Neural cell (in vitro differentiated cells): Measurements from ENCODE around the gene TMEM30B. TPM values are rescaled to one million over a fixed set of nuclear protein-coding genes. Genes with fewer than 3 reads are reported as not detected.
A peak's percentile ranks its signal among the peaks of the same experiment; 100 is the strongest.

ENCODE experiments used
- H2AFZ ChIP-seq: fragments of 200-600, 300-800 bp; sonication (generic), shearing (Covaris generic); 2 replicates; pipeline ENCODE4 v1.6.0; 2014; ENCODE audit warnings: low read depth, mild to moderate bottlenecking, antibody characterized with exemption, low read length, moderate library complexity
- H3F3A ChIP-seq: fragments of 200-600 bp; shearing (Covaris generic); 2 replicates; pipeline ENCODE4 v1.6.1; 2016; ENCODE audit warnings: mild to moderate bottlenecking, moderate library complexity, mixed read lengths, antibody characterized with exemption, low read length; ENCODE audit not compliant: insufficient read depth, poor library complexity, severe bottlenecking
- H3K27ac ChIP-seq: fragments of 200-600, 300-800 bp; sonication (generic), shearing (Covaris generic); 2 replicates; pipeline ENCODE4 v1.5.1; 2014; ENCODE audit warnings: mild to moderate bottlenecking, low read length, moderate library complexity
- H3K27me3 ChIP-seq: fragments of 300-800, 200-600 bp; sonication (generic), shearing (Covaris generic); 2 replicates; pipeline ENCODE4 v1.6.0; 2014; ENCODE audit warnings: mild to moderate bottlenecking, low read depth, low read length, moderate library complexity; ENCODE audit not compliant: insufficient read depth
- H3K36me3 ChIP-seq: fragments of 300-800, 200-600 bp; sonication (generic), shearing (Covaris generic); 2 replicates; pipeline ENCODE4 v1.5.1; 2014; ENCODE audit warnings: mild to moderate bottlenecking, antibody characterized with exemption, low read length, moderate library complexity; ENCODE audit not compliant: insufficient read depth
- H3K4me2 ChIP-seq: fragments of 300-800, 200-600 bp; sonication (generic), shearing (Covaris generic); 2 replicates; pipeline ENCODE4 v1.6.0; 2014; ENCODE audit warnings: mild to moderate bottlenecking, low read length
- H3K4me3 ChIP-seq: fragments of 300-800, 200-600 bp; sonication (generic), shearing (Covaris generic); 2 replicates; pipeline ENCODE4 v1.5.1; 2014; ENCODE audit warnings: mild to moderate bottlenecking, low read length, moderate library complexity
- H3K79me2 ChIP-seq: fragments of 200-600 bp; shearing (Covaris generic); replicated peaks from 2 replicates; pipeline ENCODE4 v1.6.0; 2014; ENCODE audit warnings: mild to moderate bottlenecking, low read length, moderate library complexity; ENCODE audit not compliant: insufficient read depth
- H3K9ac ChIP-seq: fragments of 300-800, 200-600 bp; sonication (generic), shearing (Covaris generic); 2 replicates; pipeline ENCODE4 v1.6.1; 2016; ENCODE audit warnings: mild to moderate bottlenecking, low read length, mixed read lengths
- H3K9me2 ChIP-seq: fragments of 200-600 bp; shearing (Covaris generic); 2 replicates; pipeline ENCODE4 v1.6.1; 2016; ENCODE audit warnings: mild to moderate bottlenecking, low read length, mixed read lengths; ENCODE audit not compliant: insufficient read depth
- H3K9me3 ChIP-seq: fragments of 200-600, 300-800 bp; sonication (generic), shearing (Covaris generic); 2 replicates; pipeline ENCODE4 v1.6.1; 2016; ENCODE audit warnings: mild to moderate bottlenecking, mixed run types, low read length, moderate library complexity, mixed read lengths
- H4K20me1 ChIP-seq: fragments of 200-600 bp; shearing (Covaris generic); 2 replicates; pipeline ENCODE4 v1.6.1; 2016; ENCODE audit warnings: mild to moderate bottlenecking, mixed run types; ENCODE audit not compliant: insufficient read depth
- CTCF ChIP-seq: fragments of 450-650 bp; IDR thresholded peaks from 2 replicates; pipeline ENCODE4 v1.5.1; 2014; ENCODE audit warnings: antibody characterized with exemption, mild to moderate bottlenecking, moderate library complexity; ENCODE audit not compliant: poor library complexity, severe bottlenecking
- EP300 ChIP-seq: fragments of 450-650 bp; conservative IDR thresholded peaks from 2 replicates; pipeline ENCODE4 v1.6.1; 2014; ENCODE audit warnings: antibody characterized with exemption, mild to moderate bottlenecking, moderate library complexity; ENCODE audit not compliant: poor library complexity, severe bottlenecking
- EZH2 ChIP-seq: fragments of 200-600, 300-800 bp; shearing (Covaris generic), sonication (generic); IDR thresholded peaks from 2 replicates; pipeline ENCODE4 v1.6.1; 2014; ENCODE audit warnings: antibody characterized with exemption, low read length, borderline replicate concordance, mild to moderate bottlenecking; ENCODE audit not compliant: insufficient read depth, poor library complexity, severe bottlenecking
- MXI1 ChIP-seq: fragments of 450-650 bp; conservative IDR thresholded peaks from 2 replicates; pipeline ENCODE4 v1.6.1; 2014; ENCODE audit warnings: antibody characterized with exemption, mild to moderate bottlenecking; ENCODE audit not compliant: poor library complexity, severe bottlenecking
- POLR2AphosphoS5 ChIP-seq: IDR thresholded peaks from 2 replicates; pipeline ENCODE4 v1.6.1; 2012
- RAD21 ChIP-seq: fragments of 450-650 bp; conservative IDR thresholded peaks from 2 replicates; pipeline ENCODE4 v1.6.1; 2014; ENCODE audit warnings: antibody characterized with exemption, mild to moderate bottlenecking, moderate library complexity
- REST ChIP-seq: IDR thresholded peaks from 2 replicates; pipeline ENCODE4 v1.6.1; 2012; ENCODE audit warnings: borderline replicate concordance
- SMC3 ChIP-seq: fragments of 450-650 bp; conservative IDR thresholded peaks from 2 replicates; pipeline ENCODE4 v1.6.1; 2014; ENCODE audit warnings: antibody characterized with exemption, mild to moderate bottlenecking, moderate library complexity; ENCODE audit not compliant: poor library complexity
- TAF1 ChIP-seq: IDR thresholded peaks from 2 replicates; pipeline ENCODE4 v1.6.1; 2012; ENCODE audit warnings: low read depth
- polyA plus RNA-seq: library from polyadenylated mRNA; depleted of rRNA; stranded (reverse); fragments of >200 nt; gene quantifications from 2 replicates; pipeline ENCODE4 v1.2.3, GENCODE V29; 2014

Gene TMEM30B
- polyA plus RNA-seq, 1 donor from 2014 or later: 0.28 TPM

- Histone ChIP-seq H3K4me2 (no peak overlapping the region), H3K9me2 (no peaks in the 10 kb centered on the region), H3K36me3 (no peaks in the 10 kb centered on the region), H3F3A (no peaks in the 10 kb centered on the region), H2AFZ (no peak overlapping the region), H3K27me3 (peaks cover 72% of the 10 kb centered on the region), H3K9ac (no peak overlapping the region), H3K27ac (no peak overlapping the region), H3K9me3 (peaks cover 13% of the 10 kb centered on the region), H4K20me1 (no peaks in the 10 kb centered on the region), H3K4me3 (peak overlapping the region; percentile 63), H3K79me2 (no peaks in the 10 kb centered on the region)
- TF ChIP-seq SMC3: no peak
- TF ChIP-seq POLR2AphosphoS5: no peak
- no peak for TF ChIP-seq EP300
These were observed 1.0 kb downstream of the TMEM30B start for GRCh38 chr14:61280092-61280525.

GRCh38 chr14:61279082-61279481 is 2.1 kb downstream of the TMEM30B start:
- Histone ChIP-seq H3K9me2 (no peaks in the 10 kb centered on the region), H3K9me3 (peaks cover 13% of the 10 kb centered on the region), H3K4me2 (no peak overlapping the region), H3K36me3 (no peaks in the 10 kb centered on the region), H2AFZ (no peak overlapping the region), H4K20me1 (no peaks in the 10 kb centered on the region), H3F3A (no peaks in the 10 kb centered on the region), H3K4me3 (no peak overlapping the region), H3K9ac (no peak overlapping the region), H3K27ac (no peak overlapping the region), H3K27me3 (peaks cover 67% of the 10 kb centered on the region), H3K79me2 (no peaks in the 10 kb centered on the region)
- TF ChIP-seq TAF1 (no peak), MXI1 (no peak), SMC3 (no peak)

- Histone ChIP-seq H3K9me3 (peaks cover 13% of the 10 kb centered on the region), H3K36me3 (no peaks in the 10 kb centered on the region), H3F3A (no peaks in the 10 kb centered on the region), H3K27ac (no peak overlapping the region), H3K9ac (no peak overlapping the region), H2AFZ (no peak overlapping the region), H3K4me3 (no peak overlapping the region), H3K9me2 (no peaks in the 10 kb centered on the region), H3K79me2 (no peaks in the 10 kb centered on the region), H3K4me2 (no peak overlapping the region), H4K20me1 (no peaks in the 10 kb centered on the region), H3K27me3 (peaks cover 54% of the 10 kb centered on the region)
- TF ChIP-seq EZH2 (no peak), TAF1 (no peak), EP300 (no peak), MXI1 (no peak), RAD21 (no peak)
These were observed 3.4 kb downstream of the TMEM30B start for GRCh38 chr14:61277784-61278183.

GRCh38 chr14:61277232-61277631 is 3.9 kb downstream of the TMEM30B start:
- Histone ChIP-seq H3K9me2 (no peaks in the 10 kb centered on the region), H4K20me1 (no peaks in the 10 kb centered on the region), H3K36me3 (no peaks in the 10 kb centered on the region), H3K9ac (no peak overlapping the region), H3K27ac (no peak overlapping the region), H3K27me3 (peaks cover 48% of the 10 kb centered on the region), H3K79me2 (no peaks in the 10 kb centered on the region), H3F3A (no peaks in the 10 kb centered on the region), H2AFZ (no peak overlapping the region), H3K4me3 (no peak overlapping the region), H3K9me3 (peaks cover 13% of the 10 kb centered on the region), H3K4me2 (no peak overlapping the region)
- no peak for TF ChIP-seq EP300
- TF ChIP-seq RAD21: no peak
- no peak for TF ChIP-seq REST
- no peak for TF ChIP-seq SMC3
- no peak for TF ChIP-seq TAF1
- no peak for TF ChIP-seq POLR2AphosphoS5
- TF ChIP-seq CTCF: no peak
- TF ChIP-seq MXI1: no peak
- no peak for TF ChIP-seq EZH2
